ENCODE data around the gene PCDHGB3. TPM values are rescaled to one million over a fixed set of nuclear protein-coding genes. Genes with fewer than 3 reads are reported as not detected.

The PCDHGB3 gene
- total and polyA plus RNA-seq, 10 of the 15 experiments (the other 5 are each of a cell fraction or from before 2014, with no cell fraction given): 0.12 to 0.50 (median 0.20) TPM; not detected in 4

DNA sequence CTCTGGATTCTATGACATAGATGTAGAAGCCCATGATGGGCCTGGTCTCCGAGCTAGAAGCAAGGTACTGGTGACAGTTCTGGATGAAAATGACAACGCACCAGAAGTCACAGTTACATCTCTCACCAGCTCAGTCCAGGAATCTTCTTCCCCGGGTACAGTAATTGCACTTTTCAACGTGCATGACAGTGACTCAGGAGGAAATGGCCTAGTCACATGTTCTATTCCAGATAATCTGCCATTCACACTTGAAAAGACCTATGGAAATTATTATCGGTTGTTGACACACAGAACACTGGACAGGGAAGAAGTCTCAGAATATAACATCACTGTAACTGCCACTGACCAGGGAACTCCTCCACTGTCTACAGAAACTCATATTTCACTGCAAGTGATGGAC lies 13.9 kb upstream of the PCDHGB3 start:
- SMC1A ChIA-PET (ENCODE audit: uncharacterized antibody, unreplicated experiment): interaction anchor here (0.6 kb wide), 1 partner anchor 269 kb away, joined by 3 read pairs; no protein-coding TSS in a partner anchor
- WGBS (ENCODE audit: insufficient coverage, insufficient replicate concordance, low lambda C conversion rate, missing lambda C conversion rate): 72% methylated on average over 5 of the region's 5 CpGs
- CTCF ChIA-PET: interaction anchor here (1.1 to 1.5 kb wide), 3 partner anchors 14 to 211 kb away, joined by 3 to 6 read pairs (median 5); partner anchors contain the start of gene PCDHGB3
- H3K27ac ChIP-seq (ENCODE audit: control insufficient read depth, insufficient read depth): no peak overlapping the region
- in situ Hi-C loops (cut with MboI): no loop called here
- DNase-seq (ENCODE audit: low read depth, low spot score) (no peak), FAIRE-seq (no peak), ATAC-seq (no peak)
- BruUV-seq (replicated peaks): no TSS peak
- H3K9me3 ChIP-seq (replicated peaks; ENCODE audit: control insufficient read depth, insufficient read depth, low read length): peaks cover 4% of the 10 kb centered on the region; the same call in 2 of the 3 replicates
- POLR2A ChIA-PET: no interaction called here
- no peaks in the 10 kb centered on the region for H4K20me1 ChIP-seq (ENCODE audit: control insufficient read depth, insufficient read depth)
- H3K4me1 ChIP-seq (ENCODE audit: control insufficient read depth, insufficient read depth, low read length): no peaks in the 10 kb centered on the region
- H3K4me2 ChIP-seq (ENCODE audit: control insufficient read depth, insufficient read depth): no peak overlapping the region
- no peaks in the 10 kb centered on the region for H3K79me2 ChIP-seq (ENCODE audit: control insufficient read depth, insufficient read depth, low read length)
- no peak overlapping the region for H2AFZ ChIP-seq (ENCODE audit: control insufficient read depth, low read depth, low read length)
- H3K36me3 ChIP-seq (ENCODE audit: control insufficient read depth in 2 of 2, insufficient read depth in 2 of 2, low read length in 1 of 2): no peaks in the 10 kb centered on the region
- RAD21 ChIA-PET (ENCODE audit: unreplicated experiment): no interaction called here
- no peak overlapping the region for H3K9ac ChIP-seq (ENCODE audit: control insufficient read depth, insufficient read depth, low read length)
- H3K27me3 ChIP-seq (replicated peaks in 1 of 2; ENCODE audit: control insufficient read depth in 2 of 2, insufficient read depth in 2 of 2, low read length in 1 of 2): no peaks in the 10 kb centered on the region
- no peak overlapping the region for H3K4me3 ChIP-seq
- intact Hi-C loops (cut with micrococcal nuclease; ENCODE audit: unreplicated experiment): no loop called here
- TF ChIP-seq BCL11A (IDR thresholded peaks at IDR 0.05; ENCODE audit: low read depth, low read length) (no peak), MYC (IDR thresholded peaks at IDR 0.05; ENCODE audit: insufficient read depth, insufficient read length, insufficient replicate concordance, low read length, severe bottlenecking) (no peak)

DNA sequence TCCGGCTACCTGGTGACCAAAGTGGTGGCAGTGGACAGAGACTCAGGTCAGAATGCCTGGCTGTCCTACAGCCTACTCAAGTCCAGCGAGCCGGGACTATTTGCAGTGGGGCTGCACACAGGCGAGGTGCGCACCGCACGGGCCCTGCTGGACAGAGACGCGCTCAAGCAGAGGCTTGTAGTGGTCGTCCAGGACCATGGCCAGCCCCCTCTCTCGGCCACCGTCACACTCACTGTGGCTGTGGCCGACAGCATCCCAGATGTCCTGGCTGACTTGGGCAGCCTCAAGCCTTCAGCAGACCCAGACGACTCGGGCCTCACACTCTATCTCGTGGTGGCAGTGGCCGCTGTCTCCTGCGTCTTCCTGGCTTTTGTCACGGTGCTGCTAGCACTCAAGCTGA lies 13.1 kb upstream of the PCDHGB3 start:
- ATAC-seq (no peak), FAIRE-seq (no peak), DNase-seq (ENCODE audit: low read depth, low spot score) (no peak)
- no peaks in the 10 kb centered on the region for H3K4me1 ChIP-seq (ENCODE audit: control insufficient read depth, insufficient read depth, low read length)
- POLR2A ChIA-PET: no interaction called here
- intact Hi-C loops (cut with micrococcal nuclease; ENCODE audit: unreplicated experiment) (no loop called here), in situ Hi-C loops (cut with MboI) (no loop called here)
- CTCF ChIA-PET: interaction anchor here (1.4 kb wide), 1 partner anchor 13 kb away, joined by 3 read pairs; the partner anchor contains the start of gene PCDHGB3
- RAD21 ChIA-PET (ENCODE audit: unreplicated experiment): no interaction called here
- BruUV-seq (replicated peaks): no TSS peak
- H3K79me2 ChIP-seq (ENCODE audit: control insufficient read depth, insufficient read depth, low read length): no peaks in the 10 kb centered on the region
- H3K4me3 ChIP-seq: no peak overlapping the region
- no peak overlapping the region for H3K9ac ChIP-seq (ENCODE audit: control insufficient read depth, insufficient read depth, low read length)
- SMC1A ChIA-PET (ENCODE audit: uncharacterized antibody, unreplicated experiment): no interaction called here
- H2AFZ ChIP-seq (ENCODE audit: control insufficient read depth, low read depth, low read length): no peak overlapping the region
- WGBS (ENCODE audit: insufficient coverage, insufficient replicate concordance, low lambda C conversion rate, missing lambda C conversion rate): 57% methylated on average over 19 of the region's 19 CpGs
- H3K36me3 ChIP-seq (ENCODE audit: control insufficient read depth in 2 of 2, insufficient read depth in 2 of 2, low read length in 1 of 2): no peaks in the 10 kb centered on the region
- H3K9me3 ChIP-seq (replicated peaks; ENCODE audit: control insufficient read depth, insufficient read depth, low read length): peaks cover 4% of the 10 kb centered on the region; the same call in 2 of the 3 replicates
- no peaks in the 10 kb centered on the region for H4K20me1 ChIP-seq (ENCODE audit: control insufficient read depth, insufficient read depth)
- H3K27ac ChIP-seq (ENCODE audit: control insufficient read depth, insufficient read depth): no peak overlapping the region
- H3K27me3 ChIP-seq (replicated peaks in 1 of 2; ENCODE audit: control insufficient read depth in 2 of 2, insufficient read depth in 2 of 2, low read length in 1 of 2): no peaks in the 10 kb centered on the region
- H3K4me2 ChIP-seq (ENCODE audit: control insufficient read depth, insufficient read depth): no peak overlapping the region
- TF ChIP-seq NFIC (IDR thresholded peaks at IDR 0.05; ENCODE audit: low read depth, low read length): no peak
- TF ChIP-seq, protein P1, sequence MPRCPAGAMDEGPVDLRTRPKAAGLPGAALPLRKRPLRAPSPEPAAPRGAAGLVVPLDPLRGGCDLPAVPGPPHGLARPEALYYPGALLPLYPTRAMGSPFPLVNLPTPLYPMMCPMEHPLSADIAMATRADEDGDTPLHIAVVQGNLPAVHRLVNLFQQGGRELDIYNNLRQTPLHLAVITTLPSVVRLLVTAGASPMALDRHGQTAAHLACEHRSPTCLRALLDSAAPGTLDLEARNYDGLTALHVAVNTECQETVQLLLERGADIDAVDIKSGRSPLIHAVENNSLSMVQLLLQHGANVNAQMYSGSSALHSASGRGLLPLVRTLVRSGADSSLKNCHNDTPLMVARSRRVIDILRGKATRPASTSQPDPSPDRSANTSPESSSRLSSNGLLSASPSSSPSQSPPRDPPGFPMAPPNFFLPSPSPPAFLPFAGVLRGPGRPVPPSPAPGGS (IDR thresholded peaks at IDR 0.05; ENCODE audit: borderline replicate concordance, insufficient read depth, low read depth, low read length, poor library complexity, severe bottlenecking): no peak
- TF ChIP-seq YBX1 (IDR thresholded peaks at IDR 0.05): no peak
- no peak for TF ChIP-seq EED (IDR thresholded peaks at IDR 0.05; ENCODE audit: low read depth)
- TF ChIP-seq ESRRA (IDR thresholded peaks at IDR 0.05; ENCODE audit: low read length): no peak
- TF ChIP-seq IKZF1 (conservative IDR thresholded peaks at IDR 0.05): no peak
- no peak for TF ChIP-seq JUND (IDR thresholded peaks at IDR 0.05; ENCODE audit: low read depth, low read length)
- TF ChIP-seq EGR1 (IDR thresholded peaks at IDR 0.05; ENCODE audit: borderline replicate concordance in 1 of 2, low read depth in 2 of 2, low read length in 2 of 2): no peak
- TF ChIP-seq, protein P2, sequence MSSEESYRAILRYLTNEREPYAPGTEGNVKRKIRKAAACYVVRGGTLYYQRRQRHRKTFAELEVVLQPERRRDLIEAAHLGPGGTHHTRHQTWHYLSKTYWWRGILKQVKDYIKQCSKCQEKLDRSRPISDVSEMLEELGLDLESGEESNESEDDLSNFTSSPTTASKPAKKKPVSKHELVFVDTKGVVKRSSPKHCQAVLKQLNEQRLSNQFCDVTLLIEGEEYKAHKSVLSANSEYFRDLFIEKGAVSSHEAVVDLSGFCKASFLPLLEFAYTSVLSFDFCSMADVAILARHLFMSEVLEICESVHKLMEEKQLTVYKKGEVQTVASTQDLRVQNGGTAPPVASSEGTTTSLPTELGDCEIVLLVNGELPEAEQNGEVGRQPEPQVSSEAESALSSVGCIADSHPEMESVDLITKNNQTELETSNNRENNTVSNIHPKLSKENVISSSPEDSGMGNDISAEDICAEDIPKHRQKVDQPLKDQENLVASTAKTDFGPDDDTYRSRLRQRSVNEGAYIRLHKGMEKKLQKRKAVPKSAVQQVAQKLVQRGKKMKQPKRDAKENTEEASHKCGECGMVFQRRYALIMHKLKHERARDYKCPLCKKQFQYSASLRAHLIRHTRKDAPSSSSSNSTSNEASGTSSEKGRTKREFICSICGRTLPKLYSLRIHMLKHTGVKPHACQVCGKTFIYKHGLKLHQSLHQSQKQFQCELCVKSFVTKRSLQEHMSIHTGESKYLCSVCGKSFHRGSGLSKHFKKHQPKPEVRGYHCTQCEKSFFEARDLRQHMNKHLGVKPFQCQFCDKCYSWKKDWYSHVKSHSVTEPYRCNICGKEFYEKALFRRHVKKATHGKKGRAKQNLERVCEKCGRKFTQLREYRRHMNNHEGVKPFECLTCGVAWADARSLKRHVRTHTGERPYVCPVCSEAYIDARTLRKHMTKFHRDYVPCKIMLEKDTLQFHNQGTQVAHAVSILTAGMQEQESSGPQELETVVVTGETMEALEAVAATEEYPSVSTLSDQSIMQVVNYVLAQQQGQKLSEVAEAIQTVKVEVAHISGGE (CRISPR knock-in tag; IDR thresholded peaks at IDR 0.05): no peak
- no peak for TF ChIP-seq BHLHE40 (IDR thresholded peaks at IDR 0.05; ENCODE audit: borderline replicate concordance in 1 of 2, low read depth in 2 of 2, low read length in 1 of 2)
- no peak for TF ChIP-seq ETV6 (conservative IDR thresholded peaks at IDR 0.05 in 1 of 2, IDR thresholded peaks at IDR 0.05 in 1 of 2; ENCODE audit: borderline replicate concordance in 1 of 2, low read depth in 1 of 2)
